HG03575 (cell line): ENCODE results near the gene RPS23.

Experiments used
- ATAC-seq: cut with Tn5 transposase; IDR thresholded peaks from one replicate; pipeline ENCODE4 v1.9.1; 2021; ENCODE audit not compliant: unreplicated experiment, insufficient number of reproducible peaks, low FRiP score; ENCODE audit errors: extremely low read depth

Gene RPS23

DNA sequence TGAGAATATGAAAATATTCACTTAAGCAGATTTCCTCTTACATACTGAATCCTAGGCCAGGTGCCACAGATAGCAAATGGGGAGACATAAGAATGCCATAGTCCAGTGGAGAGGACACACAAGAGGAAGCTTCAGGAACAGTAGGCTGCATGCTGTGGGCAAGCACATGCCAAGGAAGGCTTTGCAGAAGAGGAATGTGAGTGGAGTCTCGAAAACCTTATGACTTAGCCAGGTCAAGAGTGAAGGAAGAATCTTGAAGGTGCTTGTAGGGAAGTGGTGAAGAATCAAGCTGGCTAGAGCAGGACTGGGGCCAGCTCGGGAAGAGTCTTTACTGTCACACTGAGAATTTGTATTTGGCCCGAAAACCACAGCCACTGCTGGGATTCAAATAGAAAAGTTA is 20.4 kb downstream of the RPS23 start:
- ATAC-seq = no peak

DNA sequence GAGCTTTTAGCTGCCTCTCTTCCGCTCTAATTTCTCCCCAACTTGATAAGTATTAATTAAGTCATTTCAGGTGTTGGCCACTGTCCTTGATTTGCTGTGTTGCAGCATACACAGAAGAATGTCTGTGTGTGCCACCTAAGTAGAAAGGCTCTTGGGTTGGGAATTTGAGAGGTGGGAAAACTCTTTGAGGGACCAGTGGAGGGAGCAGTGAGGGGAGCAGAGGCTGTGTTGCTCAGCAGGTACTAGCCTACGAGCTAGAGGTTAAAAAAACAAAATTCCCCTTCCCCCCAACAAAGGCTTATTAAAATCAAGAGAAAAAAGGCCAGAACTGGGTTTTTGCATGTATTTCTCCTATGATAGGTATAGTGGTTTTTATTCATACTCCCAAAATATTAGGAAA is 20.9 kb downstream of the RPS23 start:
- no peak for ATAC-seq

GRCh38 chr5:82255844-82256243 is 22.3 kb downstream of the RPS23 start:
- ATAC-seq = no peak

DNA sequence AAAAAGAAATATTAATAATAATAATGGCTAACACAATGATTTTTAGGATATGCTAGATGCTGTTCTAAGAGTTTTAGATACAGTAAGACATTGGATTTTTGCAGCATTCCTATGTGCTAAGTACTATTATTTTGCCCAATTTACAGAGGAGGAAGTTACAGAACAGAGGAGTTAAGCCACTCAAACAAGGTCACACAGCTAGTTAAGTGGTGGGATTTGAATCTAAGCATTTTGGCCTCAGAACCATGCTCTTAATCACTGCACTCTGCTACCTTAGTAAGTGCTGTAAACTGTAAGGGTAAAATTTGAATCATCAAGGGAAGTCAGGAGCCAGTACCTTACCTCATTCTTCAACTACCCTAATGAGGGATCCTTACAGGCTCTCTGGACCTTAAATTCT is 25.4 kb downstream of the RPS23 start:
- no peak for ATAC-seq

DNA sequence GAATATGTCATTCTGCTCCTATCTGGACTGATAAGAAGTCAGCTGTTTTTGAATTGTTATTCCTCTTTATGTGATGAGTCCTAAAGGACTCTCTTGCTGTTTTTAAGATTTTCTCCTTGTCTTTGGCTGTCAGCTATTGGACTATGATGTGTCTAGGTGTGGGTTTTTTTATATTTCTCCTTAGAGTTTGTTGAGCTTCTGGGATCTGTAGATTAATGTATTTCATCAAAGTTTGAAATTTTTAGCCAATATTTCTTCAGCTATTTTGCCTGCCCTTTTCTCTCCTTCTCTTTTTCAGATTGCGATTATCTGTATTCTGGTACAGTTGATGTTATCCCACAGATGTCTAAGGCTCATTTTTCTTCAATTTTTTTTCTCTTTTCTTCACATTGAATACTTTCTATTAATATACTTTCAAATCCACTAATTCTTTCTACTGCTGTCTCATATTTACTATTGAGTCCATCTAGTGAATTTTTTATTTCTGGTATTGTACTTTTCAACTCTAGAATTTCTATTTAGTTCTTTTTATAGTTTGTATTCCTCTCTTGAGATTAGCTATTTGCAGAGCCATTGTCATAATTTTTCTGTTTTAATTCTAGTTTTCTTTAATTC is 31.1 kb downstream of the RPS23 start:
- no peak for ATAC-seq

- no peak for ATAC-seq
Observed at GRCh38 chr5:82244854-82245635, 33.1 kb downstream of the RPS23 start.

DNA sequence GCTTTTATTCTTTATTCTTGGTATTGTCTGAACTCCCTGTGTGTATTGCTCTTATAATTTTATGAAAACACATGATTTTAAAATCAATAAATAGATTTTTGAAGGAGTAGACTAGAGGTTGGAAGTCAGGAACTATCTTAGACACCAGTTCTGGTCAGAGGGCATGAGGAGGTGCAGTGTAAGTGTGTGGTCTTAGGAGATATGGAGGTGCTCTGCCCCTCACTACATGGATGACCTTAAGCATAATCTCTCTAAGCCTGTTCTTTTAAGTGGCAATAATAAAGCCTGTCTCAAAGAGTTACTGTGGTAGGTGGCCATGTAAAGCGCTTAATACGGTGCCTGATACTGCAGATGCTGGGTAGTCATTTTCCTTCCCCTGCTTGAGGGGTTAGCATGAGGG is 34.0 kb downstream of the RPS23 start:
- ATAC-seq = no peak

DNA sequence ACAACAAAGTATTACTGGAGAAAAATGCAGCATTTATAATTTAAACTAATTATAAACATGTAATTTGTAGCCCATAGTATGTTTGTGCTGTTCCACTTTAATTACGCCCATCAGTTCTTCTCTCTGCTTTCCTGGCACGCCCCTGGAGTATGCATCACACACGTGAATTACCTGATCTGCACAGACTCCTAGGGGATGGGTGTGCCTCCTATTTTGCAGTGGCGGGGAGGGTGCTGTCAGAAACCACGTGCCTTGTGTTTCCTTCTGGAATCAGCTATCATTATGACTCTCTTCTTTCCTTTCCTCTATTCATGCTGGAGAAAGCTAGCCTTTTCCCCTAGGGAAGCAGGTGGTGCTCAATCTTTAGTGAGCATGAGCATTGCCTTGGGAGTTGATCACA is 43.3 kb downstream of the RPS23 start:
- no peak for ATAC-seq

- ATAC-seq = no peak
Observed at GRCh38 chr5:82225525-82226172, 52.5 kb downstream of the RPS23 start.
